HepG2 (cell line): ENCODE data around the gene OTOP3. TPM values are rescaled to one million over a fixed set of nuclear protein-coding genes. Genes with fewer than 3 reads are reported as not detected.

ENCODE experiments used
- CBFB ChIP-seq: sonication (generic); formaldehyde crosslinking; IDR thresholded peaks from 2 replicates; pipeline ENCODE4 v1.4.0; 2020; ENCODE audit warnings: missing genetic modification reagents
- HDAC6 ChIP-seq: fragments of 200-600 bp; sonication (generic); IDR thresholded peaks from 2 replicates; pipeline ENCODE4 v1.7.0; 2017; ENCODE audit warnings: mild to moderate bottlenecking, antibody characterized with exemption, low read length, low read depth
- LCORL ChIP-seq, 2 experiments: fragments of 450-650 bp in 1 of 2; sonication (generic) in 1 of 2; formaldehyde crosslinking in 1 of 2; IDR thresholded peaks; 2 replicates each; pipeline versions ENCODE4 v1.5.0 to v1.6.1; 2017 to 2020; ENCODE audit warnings: antibody characterized with exemption in 1 of 2, missing genetic modification reagents in 1 of 2
- MIER2 ChIP-seq: IDR thresholded peaks from 2 replicates; pipeline ENCODE4 v1.6.1; 2016; ENCODE audit warnings: missing biosample characterization, missing genetic modification reagents
- ZBTB2 ChIP-seq: sonication (generic); formaldehyde crosslinking; IDR thresholded peaks from 2 replicates; pipeline ENCODE4 v1.8.0; 2022; ENCODE audit warnings: low read depth, missing genetic modification reagents
- ZFP82 ChIP-seq: sonication (generic); formaldehyde crosslinking; IDR thresholded peaks from 2 replicates; pipeline ENCODE4 v1.5.1; 2020; ENCODE audit warnings: mild to moderate bottlenecking, missing genetic modification reagents, borderline replicate concordance
- ZNF256 ChIP-seq: sonication (generic); formaldehyde crosslinking; conservative IDR thresholded peaks from 2 replicates; pipeline ENCODE4 v1.4.0; 2020; ENCODE audit warnings: missing genetic modification reagents
- ZNF333 ChIP-seq: sonication (generic); formaldehyde crosslinking; IDR thresholded peaks from 2 replicates; pipeline ENCODE4 v1.4.0; 2020; ENCODE audit warnings: mild to moderate bottlenecking, missing genetic modification reagents, borderline replicate concordance
- ZNF460 ChIP-seq: sonication (generic); formaldehyde crosslinking; IDR thresholded peaks from 2 replicates; pipeline ENCODE4 v1.5.1; 2020; ENCODE audit warnings: missing genetic modification reagents, mild to moderate bottlenecking, borderline replicate concordance
- polyA plus RNA-seq, 8 experiments: library from polyadenylated mRNA; depleted of rRNA in 3 of 8; stranded (reverse) in 7 of 8; unstranded in 1 of 8; fragments of >200 nt; fragmentation: Illumina TruSeq in 4 of 8; extraction: Trizol in 4 of 8; gene quantifications; 2 replicates each; pipeline versions ENCODE4 v1.2.1 to v1.2.3, GENCODE V29; 2011 to 2016; ENCODE audit warnings: low read depth in 4 of 8, missing spikeins in 1 of 8, mixed read lengths in 1 of 8; ENCODE audit not compliant: insufficient read depth in 1 of 8
- total RNA-seq, 5 experiments: library from RNA; depleted of rRNA; stranded (reverse); fragments of >200 nt; fragmentation: Illumina TruSeq; extraction: Trizol; gene quantifications; 2 replicates each; pipeline ENCODE4 v1.2.3, GENCODE V29; 2016; ENCODE audit warnings: low read depth in 1 of 5
- TF ChIP-seq, protein P1 (sequence below): sonication (generic); formaldehyde crosslinking; conservative IDR thresholded peaks from 2 replicates; pipeline ENCODE4 v1.4.0; 2020; ENCODE audit warnings: mild to moderate bottlenecking, missing genetic modification reagents, moderate library complexity
- TF ChIP-seq, protein P2 (sequence below): fragments of 450-650 bp; IDR thresholded peaks from 2 replicates; pipeline ENCODE4 v1.6.1; 2017
- TF ChIP-seq, protein P3 (sequence below): sonication (generic); formaldehyde crosslinking; IDR thresholded peaks from 2 replicates; pipeline ENCODE4 v1.5.1; 2020; ENCODE audit warnings: mild to moderate bottlenecking, missing genetic modification reagents, moderate library complexity

OTOP3 gene
- total and polyA plus RNA-seq, 2 of the 13 experiments (the other 11 are each of a cell fraction or from before 2014, with no cell fraction given) = not detected

GRCh38 chr17:74992223-74992622 lies 56.5 kb downstream of the OTOP3 start (continued):
- TF ChIP-seq HDAC6 (no peak), CBFB (CRISPR knock-in tag) (no peak), ZFP82 (CRISPR knock-in tag) (0 out of 2 replicates have a peak, but pooled peaks have one; percentile 54), MIER2 (CRISPR knock-in tag) (no peak), ZBTB2 (no peak), ZNF256 (CRISPR knock-in tag) (no peak), ZNF333 (CRISPR knock-in tag) (no peak), LCORL (IDR thresholded peaks at IDR 0.05) (no peak), LCORL (CRISPR knock-in tag; IDR thresholded peaks at IDR 0.05) (no peak), ZNF460 (CRISPR knock-in tag) (0 out of 2 replicates have a peak, but pooled peaks have one; percentile 15)
- TF ChIP-seq, protein P1, sequence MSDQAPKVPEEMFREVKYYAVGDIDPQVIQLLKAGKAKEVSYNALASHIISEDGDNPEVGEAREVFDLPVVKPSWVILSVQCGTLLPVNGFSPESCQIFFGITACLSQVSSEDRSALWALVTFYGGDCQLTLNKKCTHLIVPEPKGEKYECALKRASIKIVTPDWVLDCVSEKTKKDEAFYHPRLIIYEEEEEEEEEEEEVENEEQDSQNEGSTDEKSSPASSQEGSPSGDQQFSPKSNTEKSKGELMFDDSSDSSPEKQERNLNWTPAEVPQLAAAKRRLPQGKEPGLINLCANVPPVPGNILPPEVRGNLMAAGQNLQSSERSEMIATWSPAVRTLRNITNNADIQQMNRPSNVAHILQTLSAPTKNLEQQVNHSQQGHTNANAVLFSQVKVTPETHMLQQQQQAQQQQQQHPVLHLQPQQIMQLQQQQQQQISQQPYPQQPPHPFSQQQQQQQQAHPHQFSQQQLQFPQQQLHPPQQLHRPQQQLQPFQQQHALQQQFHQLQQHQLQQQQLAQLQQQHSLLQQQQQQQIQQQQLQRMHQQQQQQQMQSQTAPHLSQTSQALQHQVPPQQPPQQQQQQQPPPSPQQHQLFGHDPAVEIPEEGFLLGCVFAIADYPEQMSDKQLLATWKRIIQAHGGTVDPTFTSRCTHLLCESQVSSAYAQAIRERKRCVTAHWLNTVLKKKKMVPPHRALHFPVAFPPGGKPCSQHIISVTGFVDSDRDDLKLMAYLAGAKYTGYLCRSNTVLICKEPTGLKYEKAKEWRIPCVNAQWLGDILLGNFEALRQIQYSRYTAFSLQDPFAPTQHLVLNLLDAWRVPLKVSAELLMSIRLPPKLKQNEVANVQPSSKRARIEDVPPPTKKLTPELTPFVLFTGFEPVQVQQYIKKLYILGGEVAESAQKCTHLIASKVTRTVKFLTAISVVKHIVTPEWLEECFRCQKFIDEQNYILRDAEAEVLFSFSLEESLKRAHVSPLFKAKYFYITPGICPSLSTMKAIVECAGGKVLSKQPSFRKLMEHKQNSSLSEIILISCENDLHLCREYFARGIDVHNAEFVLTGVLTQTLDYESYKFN (CRISPR knock-in tag) = no peak
- TF ChIP-seq, protein P2, sequence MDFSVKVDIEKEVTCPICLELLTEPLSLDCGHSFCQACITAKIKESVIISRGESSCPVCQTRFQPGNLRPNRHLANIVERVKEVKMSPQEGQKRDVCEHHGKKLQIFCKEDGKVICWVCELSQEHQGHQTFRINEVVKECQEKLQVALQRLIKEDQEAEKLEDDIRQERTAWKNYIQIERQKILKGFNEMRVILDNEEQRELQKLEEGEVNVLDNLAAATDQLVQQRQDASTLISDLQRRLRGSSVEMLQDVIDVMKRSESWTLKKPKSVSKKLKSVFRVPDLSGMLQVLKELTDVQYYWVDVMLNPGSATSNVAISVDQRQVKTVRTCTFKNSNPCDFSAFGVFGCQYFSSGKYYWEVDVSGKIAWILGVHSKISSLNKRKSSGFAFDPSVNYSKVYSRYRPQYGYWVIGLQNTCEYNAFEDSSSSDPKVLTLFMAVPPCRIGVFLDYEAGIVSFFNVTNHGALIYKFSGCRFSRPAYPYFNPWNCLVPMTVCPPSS = no peak
- TF ChIP-seq, protein P3, sequence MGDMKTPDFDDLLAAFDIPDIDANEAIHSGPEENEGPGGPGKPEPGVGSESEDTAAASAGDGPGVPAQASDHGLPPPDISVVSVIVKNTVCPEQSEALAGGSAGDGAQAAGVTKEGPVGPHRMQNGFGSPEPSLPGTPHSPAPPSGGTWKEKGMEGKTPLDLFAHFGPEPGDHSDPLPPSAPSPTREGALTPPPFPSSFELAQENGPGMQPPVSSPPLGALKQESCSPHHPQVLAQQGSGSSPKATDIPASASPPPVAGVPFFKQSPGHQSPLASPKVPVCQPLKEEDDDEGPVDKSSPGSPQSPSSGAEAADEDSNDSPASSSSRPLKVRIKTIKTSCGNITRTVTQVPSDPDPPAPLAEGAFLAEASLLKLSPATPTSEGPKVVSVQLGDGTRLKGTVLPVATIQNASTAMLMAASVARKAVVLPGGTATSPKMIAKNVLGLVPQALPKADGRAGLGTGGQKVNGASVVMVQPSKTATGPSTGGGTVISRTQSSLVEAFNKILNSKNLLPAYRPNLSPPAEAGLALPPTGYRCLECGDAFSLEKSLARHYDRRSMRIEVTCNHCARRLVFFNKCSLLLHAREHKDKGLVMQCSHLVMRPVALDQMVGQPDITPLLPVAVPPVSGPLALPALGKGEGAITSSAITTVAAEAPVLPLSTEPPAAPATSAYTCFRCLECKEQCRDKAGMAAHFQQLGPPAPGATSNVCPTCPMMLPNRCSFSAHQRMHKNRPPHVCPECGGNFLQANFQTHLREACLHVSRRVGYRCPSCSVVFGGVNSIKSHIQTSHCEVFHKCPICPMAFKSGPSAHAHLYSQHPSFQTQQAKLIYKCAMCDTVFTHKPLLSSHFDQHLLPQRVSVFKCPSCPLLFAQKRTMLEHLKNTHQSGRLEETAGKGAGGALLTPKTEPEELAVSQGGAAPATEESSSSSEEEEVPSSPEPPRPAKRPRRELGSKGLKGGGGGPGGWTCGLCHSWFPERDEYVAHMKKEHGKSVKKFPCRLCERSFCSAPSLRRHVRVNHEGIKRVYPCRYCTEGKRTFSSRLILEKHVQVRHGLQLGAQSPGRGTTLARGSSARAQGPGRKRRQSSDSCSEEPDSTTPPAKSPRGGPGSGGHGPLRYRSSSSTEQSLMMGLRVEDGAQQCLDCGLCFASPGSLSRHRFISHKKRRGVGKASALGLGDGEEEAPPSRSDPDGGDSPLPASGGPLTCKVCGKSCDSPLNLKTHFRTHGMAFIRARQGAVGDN = no peak
- TF ChIP-seq, all 625 proteins: peak for 4
